GM04503 (cell line): ENCODE results near the gene BSCL2.
"Not testable (repeated sequence)": the region's sequence is repeated elsewhere in the genome, so short reads cannot be mapped to it uniquely, and the experiment has no call there.

Experiments used
- DNase-seq: peaks from one replicate; pipeline ENCODE4 v3.0.0-alpha.2; 2012; ENCODE audit warnings: low read depth

Gene BSCL2

GRCh38 chr11:62687508-62688396, 19.5 kb downstream of the BSCL2 start:
- no peak for DNase-seq

GRCh38 chr11:62682518-62682917, 24.7 kb downstream of the BSCL2 start:
- no peak for DNase-seq

GRCh38 chr11:62680825-62681240, 26.4 kb downstream of the BSCL2 start:
- DNase-seq, result peak; percentile 65

GRCh38 chr11:62678770-62679696, 28.2 kb downstream of the BSCL2 start, which contains the start of gene UBXN1:
Gene UBXN1, minus strand, starts transcription at chr11:62679073. Its CDS starts 150 bp downstream, at chr11:62678923.
- DNase-seq, result peak; percentile 94

GRCh38 chr11:62678433-62678769, 28.8 kb downstream of the BSCL2 start:
- DNase-seq, result no peak

GRCh38 chr11:62677714-62678113, 29.5 kb downstream of the BSCL2 start:
- DNase-seq, result no peak

GRCh38 chr11:62677156-62677555, 30.1 kb downstream of the BSCL2 start:
- DNase-seq, result no peak

- no peak for DNase-seq
Measured at GRCh38 chr11:62676698-62677097, 30.5 kb downstream of the BSCL2 start.

- not testable (repeated sequence) for DNase-seq
Measured at GRCh38 chr11:62675415-62675814, 31.8 kb downstream of the BSCL2 start.

GRCh38 chr11:62673196-62673525, 34.1 kb downstream of the BSCL2 start:
- no peak for DNase-seq

GRCh38 chr11:62671608-62672389, 35.4 kb downstream of the BSCL2 start, which contains the start of the genes LBHD1 and UQCC3:
Gene LBHD1, minus strand, starts transcription at chr11:62672267. Its CDS starts 2,236 bp downstream, at chr11:62670031.
Gene UQCC3, plus strand, starts transcription at chr11:62671673. Its CDS starts 73 bp downstream, at chr11:62671746.
- DNase-seq, result peak; percentile 47

- DNase-seq, result no peak
Measured at GRCh38 chr11:62671236-62671607, 36.0 kb downstream of the BSCL2 start.

GRCh38 chr11:62669420-62670161, 37.6 kb downstream of the BSCL2 start:
- no peak for DNase-seq

- DNase-seq, result no peak
Measured at GRCh38 chr11:62667460-62667859, 39.8 kb downstream of the BSCL2 start.

- no peak for DNase-seq
Measured at GRCh38 chr11:62666259-62666926, 40.8 kb downstream of the BSCL2 start.

GRCh38 chr11:62665599-62666258, 41.5 kb downstream of the BSCL2 start:
- peak; percentile 22 for DNase-seq

GRCh38 chr11:62665075-62665598, 42.1 kb downstream of the BSCL2 start, which contains the start of the genes C11orf98 and CSKMT:
Gene C11orf98, minus strand, starts transcription at chr11:62665210. Its CDS starts 41 bp downstream, at chr11:62665169.
Gene CSKMT, plus strand, starts transcription at chr11:62665312. Its CDS starts 568 bp downstream, at chr11:62665880.
- peak; percentile 65 for DNase-seq

- DNase-seq, result no peak
Measured at GRCh38 chr11:62664405-62665074, 42.7 kb downstream of the BSCL2 start.
